SU-DHL-6 (cell line): ENCODE results near the gene CALN1.

Experiments used
- H2AFZ ChIP-seq: fragments of 200-600 bp; sonication (generic); 2 replicates; pipeline ENCODE4 v1.6.1; 2014; ENCODE audit warnings: low read depth, mild to moderate bottlenecking, moderate library complexity, mixed read lengths, antibody characterized with exemption, low read length; ENCODE audit not compliant: severe bottlenecking
- H3F3A ChIP-seq: fragments of 200-600 bp; shearing (Covaris generic); 2 replicates; pipeline ENCODE4 v1.6.0; 2016; ENCODE audit warnings: antibody characterized with exemption, mild to moderate bottlenecking; ENCODE audit not compliant: insufficient read depth
- H3K27ac ChIP-seq: fragments of 200-600 bp; sonication (generic); 2 replicates; pipeline ENCODE4 v1.5.1; 2016; ENCODE audit warnings: low read depth, mild to moderate bottlenecking, low read length, moderate library complexity, mixed read lengths
- H3K27me3 ChIP-seq: fragments of 200-600 bp; sonication (generic), shearing (Covaris generic); 2 replicates; pipeline ENCODE4 v1.6.0; 2014; ENCODE audit warnings: mild to moderate bottlenecking, low read length
- H3K36me3 ChIP-seq: fragments of 200-600 bp; sonication (generic); 2 replicates; pipeline ENCODE4 v1.6.1; 2014; ENCODE audit warnings: mild to moderate bottlenecking, low read length, mixed read lengths
- H3K4me2 ChIP-seq: fragments of 300-600, 200-600 bp; shearing (Covaris generic), sonication (generic); 2 replicates; pipeline ENCODE4 v1.6.0; 2014; ENCODE audit warnings: low read length, low read depth, mild to moderate bottlenecking; ENCODE audit not compliant: poor library complexity, severe bottlenecking
- H3K4me3 ChIP-seq: fragments of 200-600 bp; sonication (generic); 2 replicates; pipeline ENCODE4 v1.5.1; 2014; ENCODE audit warnings: antibody characterized with exemption, low read length, mild to moderate bottlenecking, mixed read lengths; ENCODE audit not compliant: insufficient read depth, poor library complexity, severe bottlenecking
- H3K79me2 ChIP-seq: fragments of 200-600 bp; sonication (generic); 2 replicates; pipeline ENCODE4 v1.6.1; 2014; ENCODE audit warnings: mild to moderate bottlenecking, low read length, moderate library complexity; ENCODE audit not compliant: insufficient read depth
- H3K9ac ChIP-seq: fragments of 200-600 bp; sonication (generic); 2 replicates; pipeline ENCODE4 v1.7.0; 2014; ENCODE audit warnings: mild to moderate bottlenecking, low read length
- H3K9me2 ChIP-seq: fragments of 200-600 bp; sonication (generic); replicated peaks from 2 replicates; pipeline ENCODE4 v1.6.1; 2014; ENCODE audit warnings: low read length; ENCODE audit not compliant: insufficient read depth
- H3K9me3 ChIP-seq: fragments of 200-600 bp; sonication (generic); 2 replicates; pipeline ENCODE4 v1.6.1; 2014; ENCODE audit warnings: low read length, mixed read lengths; ENCODE audit not compliant: insufficient read depth
- H4K20me1 ChIP-seq: fragments of 200-600 bp; sonication (generic); 2 replicates; pipeline ENCODE4 v1.6.1; 2014; ENCODE audit warnings: low read depth, mild to moderate bottlenecking, antibody characterized with exemption, low read length, moderate library complexity, mixed read lengths
- EZH2phosphoT487 ChIP-seq: fragments of 200-600 bp; sonication (generic), shearing (Covaris generic); conservative IDR thresholded peaks from 2 replicates; pipeline ENCODE4 v1.6.1; 2018; ENCODE audit warnings: mild to moderate bottlenecking, antibody characterized with exemption, low read length, moderate library complexity, mixed read lengths
- TF ChIP-seq, protein P1 (sequence below): fragments of 200-600 bp; sonication (generic); IDR thresholded peaks from one replicate; pipeline ENCODE4 v1.5.1; 2017; ENCODE audit warnings: antibody characterized with exemption, mild to moderate bottlenecking, low read length, moderate library complexity; ENCODE audit not compliant: insufficient read depth, poor library complexity, severe bottlenecking

CALN1 gene

GRCh38 chr7:72272479-72272878 lies 139.7 kb downstream of the CALN1 start:
- Histone ChIP-seq H3F3A (no peaks in the 10 kb centered on the region), H3K9me2 (no peaks in the 10 kb centered on the region), H3K4me2 (no peak overlapping the region), H3K36me3 (no peaks in the 10 kb centered on the region), H3K9me3 (no peaks in the 10 kb centered on the region; the same call in 1 of the 2 replicates), H3K9ac (no peak overlapping the region), H3K27ac (no peak overlapping the region), H4K20me1 (no peaks in the 10 kb centered on the region), H3K79me2 (no peaks in the 10 kb centered on the region), H2AFZ (no peak overlapping the region), H3K27me3 (0 out of 2 replicates have a peak, but pooled peaks cover 3% of the 10 kb centered on the region), H3K4me3 (no peak overlapping the region)
- TF ChIP-seq, protein P1, sequence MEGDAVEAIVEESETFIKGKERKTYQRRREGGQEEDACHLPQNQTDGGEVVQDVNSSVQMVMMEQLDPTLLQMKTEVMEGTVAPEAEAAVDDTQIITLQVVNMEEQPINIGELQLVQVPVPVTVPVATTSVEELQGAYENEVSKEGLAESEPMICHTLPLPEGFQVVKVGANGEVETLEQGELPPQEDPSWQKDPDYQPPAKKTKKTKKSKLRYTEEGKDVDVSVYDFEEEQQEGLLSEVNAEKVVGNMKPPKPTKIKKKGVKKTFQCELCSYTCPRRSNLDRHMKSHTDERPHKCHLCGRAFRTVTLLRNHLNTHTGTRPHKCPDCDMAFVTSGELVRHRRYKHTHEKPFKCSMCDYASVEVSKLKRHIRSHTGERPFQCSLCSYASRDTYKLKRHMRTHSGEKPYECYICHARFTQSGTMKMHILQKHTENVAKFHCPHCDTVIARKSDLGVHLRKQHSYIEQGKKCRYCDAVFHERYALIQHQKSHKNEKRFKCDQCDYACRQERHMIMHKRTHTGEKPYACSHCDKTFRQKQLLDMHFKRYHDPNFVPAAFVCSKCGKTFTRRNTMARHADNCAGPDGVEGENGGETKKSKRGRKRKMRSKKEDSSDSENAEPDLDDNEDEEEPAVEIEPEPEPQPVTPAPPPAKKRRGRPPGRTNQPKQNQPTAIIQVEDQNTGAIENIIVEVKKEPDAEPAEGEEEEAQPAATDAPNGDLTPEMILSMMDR = no peak
- TF ChIP-seq EZH2phosphoT487 = no peak

- Histone ChIP-seq H3K27ac (no peak overlapping the region), H3K36me3 (no peaks in the 10 kb centered on the region), H3K9me3 (no peaks in the 10 kb centered on the region), H2AFZ (no peak overlapping the region), H3K4me3 (no peak overlapping the region), H4K20me1 (no peaks in the 10 kb centered on the region), H3K27me3 (no peaks in the 10 kb centered on the region), H3K79me2 (no peaks in the 10 kb centered on the region), H3K9ac (no peak overlapping the region), H3K9me2 (no peaks in the 10 kb centered on the region), H3F3A (no peaks in the 10 kb centered on the region), H3K4me2 (no peak overlapping the region)
- TF ChIP-seq, protein P1 = no peak
- no peak for TF ChIP-seq EZH2phosphoT487
Observed at GRCh38 chr7:72268796-72269195, 143.3 kb downstream of the CALN1 start.

GRCh38 chr7:72268090-72268489 lies 144.0 kb downstream of the CALN1 start:
- Histone ChIP-seq H3F3A (no peaks in the 10 kb centered on the region), H3K9ac (no peak overlapping the region), H3K79me2 (no peaks in the 10 kb centered on the region), H3K27ac (no peak overlapping the region), H3K4me3 (no peak overlapping the region), H4K20me1 (no peaks in the 10 kb centered on the region), H2AFZ (no peak overlapping the region), H3K4me2 (no peak overlapping the region), H3K36me3 (no peaks in the 10 kb centered on the region), H3K9me2 (no peaks in the 10 kb centered on the region), H3K27me3 (no peaks in the 10 kb centered on the region), H3K9me3 (no peaks in the 10 kb centered on the region)
- TF ChIP-seq EZH2phosphoT487 = no peak
- TF ChIP-seq, protein P1 = no peak
